DMS153 (cell line): ENCODE results near the gene MLST8.

Experiments used
- DNase-seq: peaks from one replicate; lab custom pipeline; 2025; lab: John Stamatoyannopoulos, UW

Gene MLST8, protein sequence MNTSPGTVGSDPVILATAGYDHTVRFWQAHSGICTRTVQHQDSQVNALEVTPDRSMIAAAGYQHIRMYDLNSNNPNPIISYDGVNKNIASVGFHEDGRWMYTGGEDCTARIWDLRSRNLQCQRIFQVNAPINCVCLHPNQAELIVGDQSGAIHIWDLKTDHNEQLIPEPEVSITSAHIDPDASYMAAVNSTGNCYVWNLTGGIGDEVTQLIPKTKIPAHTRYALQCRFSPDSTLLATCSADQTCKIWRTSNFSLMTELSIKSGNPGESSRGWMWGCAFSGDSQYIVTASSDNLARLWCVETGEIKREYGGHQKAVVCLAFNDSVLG

DNA sequence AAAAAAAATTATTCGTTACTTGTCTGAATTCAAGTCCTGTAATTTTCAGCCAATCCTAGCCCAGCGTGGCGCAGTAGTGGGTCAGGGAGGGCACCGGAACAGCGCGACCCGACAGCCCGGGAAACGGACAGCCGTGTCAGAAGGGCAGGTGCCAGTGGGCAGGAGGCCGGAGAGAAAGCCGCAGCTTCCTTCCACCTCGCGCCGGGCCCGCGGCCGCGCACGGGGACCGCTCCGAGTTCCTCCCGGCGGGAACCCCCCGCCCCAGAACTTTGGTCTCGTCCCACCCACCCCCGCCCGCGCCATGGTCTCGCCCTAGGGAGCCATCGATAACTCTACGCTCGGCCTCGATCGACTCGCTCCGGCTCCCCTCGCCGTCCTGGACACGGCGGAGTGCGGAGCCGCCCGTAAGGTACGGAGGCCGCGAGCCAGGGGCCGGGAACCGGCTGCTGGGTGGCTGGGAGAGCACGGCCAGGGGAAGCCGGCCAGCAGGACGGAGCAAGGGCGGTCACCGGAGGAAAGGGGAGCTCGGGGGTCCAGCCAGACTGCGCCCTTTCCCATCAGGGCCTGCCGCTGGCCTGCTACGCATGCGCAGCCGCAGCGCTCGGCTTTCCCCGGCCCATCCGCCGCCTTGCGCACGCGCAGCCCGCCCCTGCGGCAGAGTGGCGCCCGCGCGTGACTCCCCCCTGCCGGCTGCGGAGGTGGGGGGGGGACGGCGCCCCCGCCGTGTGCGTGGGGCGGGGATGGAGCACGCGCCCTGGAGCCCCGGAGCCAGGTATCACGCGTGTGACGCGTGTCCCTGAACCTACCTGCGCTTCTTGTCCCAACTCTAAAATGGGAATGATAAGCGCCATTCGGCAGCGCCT lies at the start of gene MLST8:
Gene MLST8, plus strand, starts transcription at position 351 of the 863 bp plus-strand sequence. CDS start 632 bp downstream, outside the sequence.
- DNase-seq: peak; percentile 69

DNA sequence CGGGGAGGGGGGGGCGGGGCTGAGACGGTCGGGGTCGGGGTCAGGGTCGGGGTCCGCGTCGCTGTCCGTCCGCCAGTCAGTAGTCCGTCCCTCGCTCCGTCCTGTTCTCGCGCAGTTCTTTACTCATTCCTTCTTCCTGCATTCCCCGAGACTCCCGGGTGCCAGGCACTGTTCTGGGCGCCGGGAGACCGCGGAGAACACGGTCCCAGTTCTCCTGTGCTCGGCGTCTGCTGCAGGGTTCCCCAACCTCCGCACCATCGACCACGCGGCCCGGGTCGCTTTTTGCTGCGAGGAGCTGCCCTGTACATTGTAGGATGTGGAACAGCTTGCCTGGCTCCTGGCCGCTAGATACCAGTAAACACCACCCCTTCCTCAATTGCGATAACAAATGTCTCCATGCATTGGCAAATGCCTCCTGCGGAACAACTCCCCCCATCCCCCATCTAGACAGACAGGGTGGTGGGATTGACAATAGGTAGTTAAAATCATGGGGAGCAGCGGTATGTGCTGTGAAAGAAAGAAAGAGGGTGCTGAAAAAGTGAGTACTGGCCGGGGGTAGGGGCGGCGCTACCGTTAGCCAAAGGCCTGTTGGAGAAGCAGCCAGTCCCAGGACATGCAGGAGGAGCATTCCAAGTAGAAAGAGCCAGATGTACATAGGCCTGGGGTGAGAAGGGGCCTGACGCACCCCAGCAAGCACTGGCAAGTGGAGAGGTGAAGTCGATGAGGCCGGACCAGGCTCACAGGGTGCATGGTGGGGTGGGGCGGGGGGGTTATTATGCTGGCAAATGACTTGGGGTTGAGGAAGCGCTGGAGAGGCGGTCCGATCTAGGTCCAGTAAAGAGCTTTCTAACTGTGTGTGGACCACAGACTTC lies 49.0 kb upstream of the MLST8 start:
- DNase-seq: no peak

DNA sequence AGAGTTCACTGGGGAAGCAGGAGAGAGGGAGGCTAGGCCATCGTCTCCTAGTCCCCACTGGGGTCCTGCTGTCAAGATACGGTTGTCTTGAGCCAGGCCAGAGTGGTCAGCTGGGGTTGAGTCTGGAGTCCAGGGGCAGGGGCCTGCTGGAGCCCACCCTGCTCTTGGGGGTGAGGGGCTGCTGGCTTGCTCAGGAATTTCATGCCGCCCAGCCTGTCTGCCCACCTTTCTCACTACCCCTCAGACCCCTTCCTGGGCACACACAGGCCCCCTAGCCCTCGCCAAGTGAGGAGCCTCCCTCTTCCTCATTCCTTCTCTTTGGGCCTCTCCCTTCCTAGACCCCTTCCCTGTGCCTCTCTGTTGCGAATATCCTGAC lies 48.4 kb upstream of the MLST8 start:
- DNase-seq: no peak

DNA sequence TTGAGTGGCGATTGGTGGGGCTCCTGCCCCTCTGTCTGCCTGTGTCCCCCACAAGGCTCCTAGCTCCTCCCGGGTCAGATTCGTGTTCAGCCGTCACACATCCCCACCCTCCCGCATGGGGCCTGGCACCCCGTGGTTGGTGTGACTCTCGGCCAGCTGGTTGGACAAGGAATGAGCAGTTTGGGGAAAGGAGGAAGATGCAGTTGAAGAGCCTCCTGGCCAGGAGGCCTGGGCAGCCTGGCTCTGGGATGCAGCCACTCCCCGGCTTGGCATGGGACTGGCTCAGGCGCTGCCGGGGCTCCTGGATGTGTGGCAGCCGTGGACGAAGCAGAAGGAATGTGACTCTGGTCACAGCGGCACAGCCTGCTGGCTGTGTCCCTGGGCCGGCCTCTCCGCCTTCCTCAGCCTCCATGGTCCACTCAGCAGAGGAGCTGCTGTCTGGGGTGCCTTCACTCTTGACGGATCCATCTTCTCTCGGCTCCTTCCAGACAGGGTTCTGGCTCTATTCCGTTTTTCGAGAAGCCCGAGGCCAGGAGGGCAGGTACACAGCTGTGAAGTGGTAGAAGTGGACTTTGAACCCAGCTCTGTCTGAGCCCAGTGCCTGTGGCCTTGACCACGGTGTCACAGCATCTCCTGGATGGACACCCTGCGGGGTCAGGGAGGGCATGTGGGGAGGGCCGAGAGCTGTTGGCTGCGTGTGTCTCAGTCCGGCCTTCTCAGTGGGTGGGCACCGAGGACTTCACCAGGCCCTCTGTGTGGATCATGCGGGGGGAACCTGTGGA lies 47.6 kb upstream of the MLST8 start:
- DNase-seq: no peak

DNA sequence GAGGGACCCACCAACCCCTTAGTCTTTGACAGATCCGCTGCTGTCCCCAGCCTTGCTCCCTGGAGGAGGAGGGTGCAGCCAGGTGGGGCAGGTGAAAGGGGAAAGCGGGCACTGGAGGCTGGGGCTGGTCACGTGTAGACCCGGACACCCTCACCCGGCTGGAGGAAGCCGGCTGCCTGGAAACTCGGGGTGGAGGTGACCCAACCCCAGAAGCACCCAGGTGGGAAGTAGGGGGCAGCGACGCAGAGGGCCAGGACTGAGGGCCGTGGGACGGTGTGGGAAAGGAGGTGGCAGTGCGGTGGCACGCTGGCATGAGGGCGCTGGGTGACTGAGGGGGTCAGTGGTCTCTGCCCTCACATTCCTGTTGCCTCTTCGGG lies 47.0 kb upstream of the MLST8 start:
- DNase-seq: no peak

DNA sequence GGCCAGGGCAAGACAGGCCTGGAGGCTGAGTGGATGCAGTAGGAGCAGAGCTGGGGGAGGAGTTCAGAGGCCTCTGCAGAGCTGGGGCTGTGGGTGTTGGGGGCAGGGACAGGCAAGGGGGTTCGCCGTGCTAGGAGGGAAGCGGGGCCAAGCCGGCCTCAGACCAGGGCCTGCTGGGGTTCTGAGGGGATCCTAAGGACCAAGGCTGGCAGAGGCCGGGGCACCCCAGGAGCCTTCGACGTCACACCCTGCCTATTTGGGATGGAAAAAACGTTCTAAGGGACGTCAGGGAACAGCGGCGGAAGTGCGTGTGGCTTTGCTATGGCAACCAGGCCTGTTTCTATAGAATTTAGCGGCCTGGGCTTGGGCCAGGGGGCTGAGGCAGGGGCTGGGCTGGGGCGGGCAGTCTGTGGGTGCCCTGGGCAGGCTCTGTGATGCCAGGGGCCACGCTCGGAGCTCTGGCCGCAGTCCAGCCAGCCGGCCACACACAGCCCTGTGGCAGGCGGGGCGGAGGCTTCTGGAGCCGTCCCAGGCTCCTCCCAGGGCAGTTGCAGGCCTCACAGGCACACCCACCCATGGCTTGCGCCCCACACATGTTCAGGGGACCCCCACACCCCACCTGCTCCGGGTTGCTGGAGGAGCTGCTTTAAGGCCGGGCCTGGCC lies 45.9 kb upstream of the MLST8 start:
- DNase-seq: no peak

DNA sequence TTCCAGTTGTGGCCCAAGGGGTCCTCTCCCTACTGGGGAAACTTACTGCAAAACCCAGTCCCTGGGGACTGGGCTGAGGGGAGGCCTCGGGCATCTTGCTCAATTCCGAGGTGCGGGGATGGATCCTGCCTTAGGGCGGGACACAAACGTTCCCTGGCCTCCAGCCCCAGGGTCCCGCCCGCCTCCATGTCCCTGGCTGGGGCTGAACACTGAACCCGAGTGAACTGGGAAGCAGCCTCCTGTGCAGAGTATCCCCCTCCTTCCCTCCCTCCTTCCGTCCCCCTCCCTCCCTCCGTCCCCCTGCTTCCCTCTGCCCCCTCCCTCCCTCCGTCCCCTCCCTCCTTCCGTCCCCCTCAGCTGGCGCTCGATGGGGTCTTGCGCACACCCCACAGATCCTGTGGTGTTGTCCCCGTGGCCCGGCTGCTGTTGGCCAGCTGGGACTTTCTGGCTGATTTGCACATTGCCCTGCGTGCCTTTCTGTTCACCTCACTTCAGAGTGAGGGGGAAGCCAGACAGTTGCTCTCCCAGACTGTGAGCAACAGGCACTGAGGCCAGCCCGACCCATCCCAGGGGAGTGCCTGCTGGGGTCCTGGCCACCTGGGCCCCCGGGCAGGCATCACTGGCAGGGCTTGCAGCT lies 44.2 kb upstream of the MLST8 start:
- no peak for DNase-seq

DNA sequence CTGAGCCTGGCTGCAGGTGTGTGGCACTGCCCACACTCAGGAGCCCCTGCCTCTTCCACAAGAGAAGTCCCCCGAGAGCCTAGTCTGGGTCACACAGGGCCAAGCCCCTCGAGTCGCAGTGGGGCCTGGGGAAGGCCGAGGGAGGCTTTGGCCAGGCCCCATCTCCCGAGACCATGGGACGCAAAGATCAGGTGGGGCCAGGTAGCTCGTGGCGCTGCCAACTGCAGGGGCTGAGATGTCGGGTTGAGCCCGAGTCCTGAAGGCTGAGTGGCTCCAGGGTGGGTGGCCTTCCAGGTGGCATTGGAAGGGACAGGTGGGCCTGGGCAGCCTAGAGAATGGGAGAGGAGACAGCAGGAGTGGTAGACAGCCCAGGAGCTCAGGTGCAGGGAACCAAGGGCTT lies 43.3 kb upstream of the MLST8 start:
- no peak for DNase-seq

DNA sequence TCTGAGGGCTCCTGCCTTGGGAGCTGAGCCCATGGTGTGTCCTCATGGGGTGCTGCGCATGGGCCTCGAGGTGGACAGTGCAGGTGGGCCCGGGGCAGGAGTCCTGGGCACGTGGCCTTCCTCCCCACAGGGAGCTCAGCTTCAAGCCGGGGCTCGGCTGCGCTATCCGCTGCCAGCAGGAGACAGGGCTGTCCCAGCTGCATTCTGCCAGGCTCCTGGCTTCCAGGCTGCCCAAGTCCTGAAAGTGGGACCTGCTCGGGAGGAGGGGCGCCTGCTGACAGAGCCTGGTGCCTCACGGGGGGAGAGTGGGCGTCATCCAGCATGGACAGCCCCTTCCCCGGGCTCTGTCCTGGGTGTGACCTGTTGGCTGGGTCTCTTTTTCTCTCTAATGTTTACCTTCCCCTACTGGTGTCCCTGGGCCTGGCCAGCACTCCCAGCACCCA lies 42.6 kb upstream of the MLST8 start:
- DNase-seq: no peak

DNA sequence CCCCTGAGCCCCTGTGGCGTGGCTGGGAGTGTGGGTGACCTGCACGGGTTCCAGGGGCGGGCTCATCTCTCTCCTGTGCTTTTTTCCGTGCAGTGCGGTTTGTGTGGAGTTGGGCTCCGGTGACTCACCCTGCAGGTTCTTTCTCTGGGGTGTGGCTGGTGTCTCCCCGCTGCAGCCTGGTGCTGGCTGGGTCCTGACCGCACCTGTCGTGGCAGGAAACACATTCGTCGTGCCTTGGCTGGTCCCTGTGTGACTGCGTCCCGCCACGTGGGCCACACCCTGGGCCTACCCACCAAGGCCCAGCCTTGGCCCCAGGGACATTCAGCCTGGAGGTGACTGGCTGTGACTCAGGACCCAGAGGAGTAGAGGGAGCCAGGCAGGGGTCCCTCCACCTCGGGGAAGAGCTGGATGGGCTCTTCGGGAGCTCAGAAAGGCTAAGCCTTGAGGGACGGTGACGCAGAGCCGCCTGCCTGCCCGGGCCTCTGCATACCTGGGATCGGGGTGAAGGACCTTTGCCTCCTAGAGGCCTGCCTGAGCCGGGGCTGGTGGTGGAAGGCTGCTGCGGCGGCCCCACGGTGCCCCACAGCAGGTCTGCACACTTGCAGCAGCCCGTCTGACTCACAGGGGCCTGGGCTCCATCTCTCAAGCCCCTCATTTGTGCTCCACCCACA lies 41.9 kb upstream of the MLST8 start:
- no peak for DNase-seq

DNA sequence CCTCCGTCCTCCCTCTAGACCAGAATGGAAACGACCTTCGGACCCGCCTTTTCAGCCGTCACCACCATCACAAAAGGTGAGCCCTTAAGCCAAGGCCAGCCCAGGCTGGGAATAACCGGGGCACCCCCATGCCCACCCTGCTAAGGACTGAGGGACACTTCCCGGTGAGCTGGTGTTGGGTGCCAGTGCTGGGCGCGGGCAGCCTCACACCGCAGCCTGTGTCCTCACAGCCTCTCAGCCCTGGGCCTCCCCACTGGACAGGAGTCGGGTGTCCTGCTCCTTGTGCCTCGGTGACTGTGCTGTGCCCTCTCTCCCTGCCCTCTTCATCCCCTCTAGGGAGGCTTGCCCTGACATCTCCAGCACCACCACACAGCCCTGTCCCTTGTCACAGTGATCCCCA lies 39.4 kb upstream of the MLST8 start:
- no peak for DNase-seq

DNA sequence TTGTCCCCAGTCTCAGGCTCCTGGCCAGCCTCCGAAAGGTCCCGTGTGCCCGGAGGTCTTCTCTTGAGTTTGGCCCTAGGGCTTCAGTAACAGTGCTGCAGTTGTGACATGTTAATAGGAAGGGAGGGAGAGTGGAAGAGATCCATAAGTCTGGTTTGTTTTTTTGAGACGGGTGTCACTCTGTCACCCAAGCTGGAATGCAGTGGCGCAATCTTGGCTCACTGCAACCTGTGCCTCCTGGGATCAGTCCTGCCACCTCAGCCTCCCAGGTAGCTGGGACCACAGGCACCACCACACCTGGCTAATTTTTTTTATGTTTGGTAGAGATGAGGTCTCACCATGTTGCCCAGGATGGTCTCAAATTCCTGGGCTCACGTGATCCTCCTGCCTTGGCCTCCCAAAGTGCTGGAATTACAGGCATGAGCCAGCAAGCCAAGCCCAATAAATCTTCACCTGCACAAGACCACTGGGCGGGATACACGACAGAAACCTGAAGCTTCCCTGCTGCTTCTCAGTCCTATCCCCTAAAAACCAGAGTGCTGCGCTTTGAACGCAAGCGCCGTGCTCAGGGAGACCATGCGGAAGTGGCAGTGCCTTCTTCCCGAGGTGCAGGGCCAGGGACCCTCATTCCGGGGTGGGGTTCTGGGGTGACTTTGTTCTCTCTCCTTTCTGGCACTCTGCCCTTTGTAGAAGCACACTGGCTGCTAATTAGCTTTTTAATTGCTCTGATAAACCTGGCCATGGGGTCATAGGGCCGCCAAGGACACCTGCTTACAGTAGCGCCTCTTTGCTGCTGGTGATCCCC lies 38.8 kb upstream of the MLST8 start:
- DNase-seq: no peak

DNA sequence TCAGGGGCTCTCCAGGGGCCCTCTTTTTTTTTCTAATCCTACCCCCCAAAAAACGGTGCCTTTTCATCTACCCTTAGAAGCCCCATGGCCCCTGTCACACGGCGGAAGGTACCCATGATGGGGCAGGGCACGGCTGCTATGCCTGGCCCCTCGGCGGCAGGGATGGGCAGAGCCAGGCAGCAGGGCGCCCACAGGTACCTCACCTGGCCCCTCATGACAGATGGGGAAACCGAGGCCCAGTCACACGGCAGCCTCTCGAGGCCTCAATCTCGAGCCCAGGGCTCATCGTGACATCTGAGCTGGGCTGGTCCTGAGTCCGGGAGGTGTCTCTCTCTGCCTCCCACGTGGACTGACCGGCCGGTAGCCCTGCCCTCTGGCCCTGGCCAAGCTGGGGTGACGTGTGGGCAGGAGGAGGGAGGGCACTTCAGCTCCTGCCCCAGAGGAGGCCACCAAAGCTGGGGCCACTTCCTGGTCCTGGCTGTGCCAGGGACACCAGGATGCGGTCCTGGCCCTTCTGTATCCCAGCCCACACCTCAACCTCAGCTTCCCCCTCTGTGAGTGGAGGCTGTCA lies 38.1 kb upstream of the MLST8 start:
- DNase-seq: no peak

DNA sequence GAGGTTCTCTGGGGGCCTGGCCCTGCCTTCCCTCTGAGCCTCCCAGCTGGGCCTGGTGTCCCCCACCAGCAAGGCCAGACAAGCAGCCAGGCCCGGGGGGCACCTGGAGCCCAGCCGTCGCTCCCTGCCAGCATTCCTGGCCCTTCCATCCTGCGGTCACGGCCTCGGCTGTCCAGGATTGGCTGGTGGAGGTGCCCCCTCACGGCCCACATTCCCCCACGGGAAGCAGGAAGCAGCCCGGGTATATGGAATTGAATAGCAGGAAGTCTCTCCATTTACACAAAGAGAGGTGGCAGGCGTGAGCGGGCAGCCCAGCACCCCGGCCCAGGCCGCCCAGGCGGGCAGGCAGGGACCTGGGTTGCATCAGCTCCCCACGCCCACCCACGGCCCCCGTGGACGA lies 35.2 kb upstream of the MLST8 start:
- DNase-seq: no peak

DNA sequence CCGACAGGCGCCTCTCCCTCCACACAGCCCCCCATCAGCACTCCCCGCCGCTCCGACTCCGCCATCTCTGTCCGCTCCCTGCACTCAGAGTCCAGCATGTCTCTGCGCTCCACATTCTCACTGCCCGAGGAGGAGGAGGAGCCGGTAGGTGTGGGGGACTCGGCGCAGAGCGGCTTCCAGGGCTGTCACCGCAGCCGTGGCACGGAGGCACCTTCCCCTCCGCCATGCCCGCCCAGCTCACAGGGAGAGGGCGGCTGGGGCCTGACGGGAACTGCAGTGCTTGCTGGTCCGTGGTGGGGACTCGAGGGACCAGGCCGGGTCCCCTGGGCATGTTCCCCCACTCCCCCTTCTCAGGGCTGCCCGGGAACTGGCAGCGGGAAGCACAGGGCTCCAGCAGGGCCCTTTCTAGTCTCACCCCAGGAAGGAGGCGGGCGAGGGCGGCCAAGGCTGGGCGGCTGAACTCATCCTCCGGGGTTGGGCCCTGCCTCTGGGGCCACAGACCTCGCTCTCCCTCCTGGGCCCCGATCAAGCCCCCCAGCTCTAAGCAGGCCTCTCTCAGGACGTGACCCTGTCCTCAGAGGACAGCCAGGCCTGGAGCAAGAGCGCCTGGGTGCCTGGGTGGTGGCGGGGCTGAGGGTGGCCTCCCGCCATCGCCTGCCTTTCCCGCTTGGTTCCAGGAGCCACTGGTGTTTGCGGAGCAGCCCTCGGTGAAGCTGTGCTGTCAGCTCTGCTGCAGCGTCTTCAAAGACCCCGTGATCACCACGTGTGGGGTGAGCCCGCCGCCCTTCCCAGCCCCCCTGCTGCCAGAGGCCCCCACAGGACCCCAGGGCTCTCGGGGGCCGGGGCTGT lies 34.4 kb upstream of the MLST8 start:
- DNase-seq: no peak

DNA sequence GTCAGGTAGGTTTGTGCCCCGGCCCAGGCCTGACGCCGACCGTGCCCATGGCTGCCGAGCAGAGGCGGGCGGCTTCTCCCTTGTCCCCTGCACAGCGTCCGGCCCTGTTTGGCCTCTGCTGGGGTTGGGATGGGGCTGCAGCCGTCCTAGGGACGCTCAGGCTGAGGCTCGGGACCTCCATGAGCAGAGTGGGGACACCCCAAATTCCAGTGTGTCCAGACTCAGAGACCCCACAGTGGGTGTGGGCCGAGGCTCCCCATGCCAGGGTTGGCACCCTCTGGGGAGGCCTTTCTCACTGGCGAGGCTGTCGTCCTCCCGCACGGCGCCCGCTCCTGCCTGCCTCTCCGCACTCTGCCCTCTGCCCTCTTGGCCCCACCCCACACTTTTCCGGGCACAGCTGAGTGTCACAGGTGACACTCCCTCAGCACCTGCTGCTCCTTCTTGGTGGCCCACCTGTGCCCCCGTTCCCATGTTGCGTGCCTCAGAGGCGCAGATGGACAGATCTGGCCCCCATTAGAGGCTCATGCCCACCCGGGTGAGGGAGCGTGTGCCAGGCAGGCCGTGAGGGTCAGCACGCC lies 33.6 kb upstream of the MLST8 start:
- no peak for DNase-seq

DNA sequence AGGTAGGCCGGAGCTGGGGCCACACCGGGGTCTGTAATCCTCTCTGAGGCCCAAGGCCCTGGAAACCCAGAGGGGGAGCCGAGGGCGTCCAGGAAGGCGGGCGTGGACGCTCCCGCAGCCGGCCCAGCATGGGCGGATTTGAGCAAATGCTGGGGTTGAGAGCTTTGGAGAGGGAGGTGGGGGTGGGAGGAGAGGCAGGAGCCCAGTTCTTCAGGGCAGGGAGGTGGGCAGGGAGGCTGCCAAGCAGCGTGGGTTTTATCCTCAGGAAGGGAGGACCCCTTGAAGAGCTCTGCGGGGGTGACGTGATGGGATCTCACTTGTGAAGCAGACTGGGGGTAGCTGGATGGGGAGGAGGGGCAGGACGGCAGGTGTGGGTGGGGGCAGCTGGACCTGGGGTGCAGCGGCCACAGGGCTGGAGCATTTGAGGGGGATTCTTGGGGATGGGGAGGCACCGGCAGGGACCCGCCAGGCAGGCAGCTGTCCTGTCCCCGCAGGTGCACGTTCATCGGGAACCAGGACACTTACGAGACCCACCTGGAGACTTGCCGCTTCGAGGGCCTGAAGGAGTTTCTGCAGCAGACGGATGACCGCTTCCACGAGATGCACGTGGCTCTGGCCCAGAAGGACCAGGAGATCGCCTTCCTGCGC lies 32.4 kb upstream of the MLST8 start:
- no peak for DNase-seq
